ENCODE results near the gene STAC2.

DNA sequence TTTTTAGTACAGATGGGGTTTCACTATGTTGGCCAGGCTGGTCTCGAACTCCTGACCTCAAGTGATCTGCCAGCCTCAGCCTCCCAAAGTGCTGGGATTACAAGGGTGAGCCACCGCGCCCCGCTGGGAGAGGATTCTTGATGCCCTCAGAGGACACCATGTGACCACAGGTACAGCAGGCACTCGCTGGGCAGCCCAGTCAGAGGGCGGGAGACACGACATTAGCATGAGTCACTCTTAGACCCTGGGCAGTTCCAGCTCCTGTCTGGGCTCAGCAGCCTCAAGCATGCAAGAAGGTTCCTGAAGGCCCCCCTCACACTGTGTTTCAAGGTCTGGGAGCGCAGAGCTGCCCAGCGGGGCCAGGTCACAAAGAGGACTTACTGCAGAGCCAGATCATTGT is 11.9 kb downstream of the STAC2 start:
- TF ChIP-seq, protein P1, sequence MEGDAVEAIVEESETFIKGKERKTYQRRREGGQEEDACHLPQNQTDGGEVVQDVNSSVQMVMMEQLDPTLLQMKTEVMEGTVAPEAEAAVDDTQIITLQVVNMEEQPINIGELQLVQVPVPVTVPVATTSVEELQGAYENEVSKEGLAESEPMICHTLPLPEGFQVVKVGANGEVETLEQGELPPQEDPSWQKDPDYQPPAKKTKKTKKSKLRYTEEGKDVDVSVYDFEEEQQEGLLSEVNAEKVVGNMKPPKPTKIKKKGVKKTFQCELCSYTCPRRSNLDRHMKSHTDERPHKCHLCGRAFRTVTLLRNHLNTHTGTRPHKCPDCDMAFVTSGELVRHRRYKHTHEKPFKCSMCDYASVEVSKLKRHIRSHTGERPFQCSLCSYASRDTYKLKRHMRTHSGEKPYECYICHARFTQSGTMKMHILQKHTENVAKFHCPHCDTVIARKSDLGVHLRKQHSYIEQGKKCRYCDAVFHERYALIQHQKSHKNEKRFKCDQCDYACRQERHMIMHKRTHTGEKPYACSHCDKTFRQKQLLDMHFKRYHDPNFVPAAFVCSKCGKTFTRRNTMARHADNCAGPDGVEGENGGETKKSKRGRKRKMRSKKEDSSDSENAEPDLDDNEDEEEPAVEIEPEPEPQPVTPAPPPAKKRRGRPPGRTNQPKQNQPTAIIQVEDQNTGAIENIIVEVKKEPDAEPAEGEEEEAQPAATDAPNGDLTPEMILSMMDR (IDR thresholded peaks at IDR 0.05), result no peak
- TF ChIP-seq TCF7L2 (IDR thresholded peaks at IDR 0.05; ENCODE audit: low read depth, low read length), result no peak
- TF ChIP-seq, protein P2, sequence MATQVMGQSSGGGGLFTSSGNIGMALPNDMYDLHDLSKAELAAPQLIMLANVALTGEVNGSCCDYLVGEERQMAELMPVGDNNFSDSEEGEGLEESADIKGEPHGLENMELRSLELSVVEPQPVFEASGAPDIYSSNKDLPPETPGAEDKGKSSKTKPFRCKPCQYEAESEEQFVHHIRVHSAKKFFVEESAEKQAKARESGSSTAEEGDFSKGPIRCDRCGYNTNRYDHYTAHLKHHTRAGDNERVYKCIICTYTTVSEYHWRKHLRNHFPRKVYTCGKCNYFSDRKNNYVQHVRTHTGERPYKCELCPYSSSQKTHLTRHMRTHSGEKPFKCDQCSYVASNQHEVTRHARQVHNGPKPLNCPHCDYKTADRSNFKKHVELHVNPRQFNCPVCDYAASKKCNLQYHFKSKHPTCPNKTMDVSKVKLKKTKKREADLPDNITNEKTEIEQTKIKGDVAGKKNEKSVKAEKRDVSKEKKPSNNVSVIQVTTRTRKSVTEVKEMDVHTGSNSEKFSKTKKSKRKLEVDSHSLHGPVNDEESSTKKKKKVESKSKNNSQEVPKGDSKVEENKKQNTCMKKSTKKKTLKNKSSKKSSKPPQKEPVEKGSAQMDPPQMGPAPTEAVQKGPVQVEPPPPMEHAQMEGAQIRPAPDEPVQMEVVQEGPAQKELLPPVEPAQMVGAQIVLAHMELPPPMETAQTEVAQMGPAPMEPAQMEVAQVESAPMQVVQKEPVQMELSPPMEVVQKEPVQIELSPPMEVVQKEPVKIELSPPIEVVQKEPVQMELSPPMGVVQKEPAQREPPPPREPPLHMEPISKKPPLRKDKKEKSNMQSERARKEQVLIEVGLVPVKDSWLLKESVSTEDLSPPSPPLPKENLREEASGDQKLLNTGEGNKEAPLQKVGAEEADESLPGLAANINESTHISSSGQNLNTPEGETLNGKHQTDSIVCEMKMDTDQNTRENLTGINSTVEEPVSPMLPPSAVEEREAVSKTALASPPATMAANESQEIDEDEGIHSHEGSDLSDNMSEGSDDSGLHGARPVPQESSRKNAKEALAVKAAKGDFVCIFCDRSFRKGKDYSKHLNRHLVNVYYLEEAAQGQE (IDR thresholded peaks at IDR 0.05; ENCODE audit: insufficient read depth in 1 of 2, low read depth in 2 of 2, low read length in 1 of 2), result no peak
